ENCODE data around the gene EFNA4. TPM values are rescaled to one million over a fixed set of nuclear protein-coding genes. Genes with fewer than 3 reads are reported as not detected.

The EFNA4 gene
- total RNA-seq, 4 donors from 2014 or later: 22.4 to 44.2 (median 28.7) TPM

DNA sequence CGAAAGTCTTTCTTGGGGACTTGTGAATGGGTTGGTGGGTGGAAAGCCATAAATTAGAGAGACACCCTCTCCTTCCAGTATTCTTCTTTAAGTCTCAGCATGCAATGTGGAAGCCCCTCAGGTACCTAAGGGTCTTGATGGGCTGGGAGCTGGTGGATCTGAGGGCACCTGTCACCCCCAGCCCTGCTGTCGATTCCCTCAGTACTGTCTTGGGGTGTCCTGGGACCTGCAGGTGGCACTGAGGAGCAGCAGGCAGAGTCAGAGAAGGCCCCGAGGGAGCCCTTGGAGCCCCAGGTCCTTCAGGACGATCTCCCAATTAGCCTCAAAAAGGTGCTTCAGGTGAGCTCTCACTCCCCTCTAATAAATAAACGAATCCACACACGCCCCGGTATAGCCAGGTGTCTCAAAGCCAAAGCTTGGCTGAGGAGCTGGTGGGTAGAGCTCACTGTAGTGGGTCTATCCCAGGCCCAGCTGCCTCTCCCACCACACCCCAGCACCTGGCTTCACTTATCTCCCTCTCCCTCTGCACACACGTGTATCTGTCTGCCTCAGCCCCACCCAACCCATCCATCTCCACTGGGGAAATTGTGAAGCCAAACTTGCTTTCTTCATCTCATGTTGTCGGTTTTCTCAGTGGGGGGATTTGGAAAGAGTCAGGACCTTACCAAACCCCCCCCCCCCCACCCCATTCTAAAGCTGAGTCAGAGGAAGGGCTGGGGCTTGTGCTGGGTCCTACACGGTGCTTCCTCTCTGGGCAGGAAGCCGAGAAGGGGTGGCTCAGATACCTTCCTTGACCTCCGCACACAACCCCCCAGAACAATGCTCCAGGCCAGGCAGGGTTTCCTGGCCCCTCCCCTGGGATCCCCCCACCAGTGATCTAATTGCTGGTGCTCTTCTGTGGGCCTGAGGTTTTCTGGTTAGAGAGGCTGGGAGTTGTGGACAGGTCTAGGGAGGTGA lies 10.8 kb upstream of the EFNA4 start:
- peaks cover 43% of the 10 kb centered on the region for H3K36me3 ChIP-seq
- WGBS: 31% methylated on average over 11 of the region's 12 CpGs
- peaks cover 45% of the 10 kb centered on the region for H3K4me1 ChIP-seq
- peak overlapping the region; percentile 94 for H3K27ac ChIP-seq
- no peaks in the 10 kb centered on the region for H3K27me3 ChIP-seq
- TF ChIP-seq EP300 (IDR thresholded peaks at IDR 0.05) (no peak), POLR2A (IDR thresholded peaks at IDR 0.05) (no peak), POLR2AphosphoS5 (IDR thresholded peaks at IDR 0.05) (no peak)
- TF ChIP-seq, protein P1, sequence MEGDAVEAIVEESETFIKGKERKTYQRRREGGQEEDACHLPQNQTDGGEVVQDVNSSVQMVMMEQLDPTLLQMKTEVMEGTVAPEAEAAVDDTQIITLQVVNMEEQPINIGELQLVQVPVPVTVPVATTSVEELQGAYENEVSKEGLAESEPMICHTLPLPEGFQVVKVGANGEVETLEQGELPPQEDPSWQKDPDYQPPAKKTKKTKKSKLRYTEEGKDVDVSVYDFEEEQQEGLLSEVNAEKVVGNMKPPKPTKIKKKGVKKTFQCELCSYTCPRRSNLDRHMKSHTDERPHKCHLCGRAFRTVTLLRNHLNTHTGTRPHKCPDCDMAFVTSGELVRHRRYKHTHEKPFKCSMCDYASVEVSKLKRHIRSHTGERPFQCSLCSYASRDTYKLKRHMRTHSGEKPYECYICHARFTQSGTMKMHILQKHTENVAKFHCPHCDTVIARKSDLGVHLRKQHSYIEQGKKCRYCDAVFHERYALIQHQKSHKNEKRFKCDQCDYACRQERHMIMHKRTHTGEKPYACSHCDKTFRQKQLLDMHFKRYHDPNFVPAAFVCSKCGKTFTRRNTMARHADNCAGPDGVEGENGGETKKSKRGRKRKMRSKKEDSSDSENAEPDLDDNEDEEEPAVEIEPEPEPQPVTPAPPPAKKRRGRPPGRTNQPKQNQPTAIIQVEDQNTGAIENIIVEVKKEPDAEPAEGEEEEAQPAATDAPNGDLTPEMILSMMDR (IDR thresholded peaks at IDR 0.05): no peak
- H3K9me3 ChIP-seq: no peaks in the 10 kb centered on the region
- H3K4me3 ChIP-seq: peak overlapping the region; percentile 81
- no peak for DNase-seq (ENCODE audit: low spot score in 2 of 2)

DNA sequence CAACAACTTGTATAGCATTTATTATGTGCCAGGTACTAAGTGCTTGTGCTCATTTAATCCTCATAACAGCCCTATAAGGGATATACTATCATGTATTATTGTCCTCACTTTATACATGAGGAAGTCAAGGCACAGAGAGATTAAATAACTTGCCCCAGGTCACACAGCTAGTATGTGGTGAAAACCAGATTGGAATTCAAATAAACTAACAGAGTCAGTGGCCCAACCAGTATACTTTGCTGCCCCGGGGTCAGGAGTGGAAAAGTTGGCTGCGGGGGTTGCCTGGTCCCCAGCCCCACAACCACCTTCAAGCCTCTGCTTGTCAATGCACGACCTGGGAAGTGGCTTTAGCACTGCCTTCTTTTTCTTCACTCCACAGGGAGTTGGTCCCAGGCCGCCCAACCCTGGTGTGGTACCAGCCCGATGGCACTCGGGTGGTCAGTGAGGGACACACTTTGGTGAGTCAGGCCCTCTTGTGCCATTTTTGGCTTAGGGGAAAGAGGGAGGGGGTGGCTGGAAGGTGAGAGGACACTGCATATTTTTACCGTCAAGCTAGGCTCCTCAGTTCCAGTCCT lies 9.9 kb upstream of the EFNA4 start:
- no peak for TF ChIP-seq EP300 (IDR thresholded peaks at IDR 0.05)
- no peak for TF ChIP-seq POLR2AphosphoS5 (IDR thresholded peaks at IDR 0.05)
- TF ChIP-seq, protein P1 (IDR thresholded peaks at IDR 0.05): no peak
- no peak for TF ChIP-seq POLR2A (IDR thresholded peaks at IDR 0.05)
- H3K36me3 ChIP-seq: peaks cover 52% of the 10 kb centered on the region
- no peaks in the 10 kb centered on the region for H3K27me3 ChIP-seq
- H3K9me3 ChIP-seq: no peaks in the 10 kb centered on the region
- H3K4me3 ChIP-seq: peak overlapping the region; percentile 81
- peaks cover 44% of the 10 kb centered on the region for H3K4me1 ChIP-seq
- DNase-seq (ENCODE audit: low spot score in 2 of 2): no peak
- WGBS: 67% methylated on average over 7 of the region's 7 CpGs
- no peak overlapping the region for H3K27ac ChIP-seq

DNA sequence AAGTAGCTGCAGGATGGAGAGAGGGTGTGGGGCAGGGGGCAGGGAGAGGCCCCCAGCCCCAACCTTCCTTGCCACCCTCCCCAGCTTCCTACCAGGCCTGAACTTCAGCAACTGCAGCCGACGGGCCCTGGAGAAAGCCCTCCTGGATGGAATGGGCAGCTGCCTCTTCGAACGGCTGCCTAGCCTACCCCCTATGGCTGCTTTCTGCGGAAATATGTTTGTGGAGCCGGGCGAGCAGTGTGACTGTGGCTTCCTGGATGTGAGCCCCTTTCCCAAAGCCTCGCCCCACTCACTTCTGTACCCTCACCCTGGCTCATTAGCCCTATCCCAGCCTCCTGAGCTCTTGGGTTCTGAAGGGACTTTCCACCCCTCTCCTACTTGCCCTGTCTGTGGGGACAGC lies 6.4 kb upstream of the EFNA4 start:
- H3K4me1 ChIP-seq: peaks cover 30% of the 10 kb centered on the region
- H3K27me3 ChIP-seq: no peaks in the 10 kb centered on the region
- no peak overlapping the region for H3K4me3 ChIP-seq
- TF ChIP-seq EP300 (IDR thresholded peaks at IDR 0.05): no peak
- TF ChIP-seq POLR2AphosphoS5 (IDR thresholded peaks at IDR 0.05): no peak
- TF ChIP-seq, protein P1 (IDR thresholded peaks at IDR 0.05): no peak
- TF ChIP-seq POLR2A (IDR thresholded peaks at IDR 0.05): no peak
- no peaks in the 10 kb centered on the region for H3K9me3 ChIP-seq
- peaks cover 78% of the 10 kb centered on the region for H3K36me3 ChIP-seq
- whole genome bisulfite sequencing: 97% methylated on average over 7 of the region's 8 CpGs
- no peak for DNase-seq (ENCODE audit: low spot score in 2 of 2)
- no peak overlapping the region for H3K27ac ChIP-seq

DNA sequence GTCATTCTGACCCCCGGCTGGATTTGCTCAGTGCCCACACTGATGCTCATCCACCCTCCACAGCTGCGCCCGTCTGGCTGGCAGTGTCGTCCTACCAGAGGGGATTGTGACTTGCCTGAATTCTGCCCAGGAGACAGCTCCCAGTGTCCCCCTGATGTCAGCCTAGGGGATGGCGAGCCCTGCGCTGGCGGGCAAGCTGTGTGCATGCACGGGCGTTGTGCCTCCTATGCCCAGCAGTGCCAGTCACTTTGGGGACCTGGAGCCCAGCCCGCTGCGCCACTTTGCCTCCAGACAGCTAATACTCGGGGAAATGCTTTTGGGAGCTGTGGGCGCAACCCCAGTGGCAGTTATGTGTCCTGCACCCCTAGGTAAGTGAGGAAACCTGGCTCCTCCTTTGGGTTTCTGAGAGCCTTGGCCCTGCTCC lies 5.7 kb upstream of the EFNA4 start:
- 65% methylated on average over 4 of the region's 13 CpGs for WGBS
- Histone ChIP-seq H3K27me3 (no peaks in the 10 kb centered on the region), H3K4me1 (peaks cover 30% of the 10 kb centered on the region), H3K4me3 (no peak overlapping the region), H3K9me3 (no peaks in the 10 kb centered on the region), H3K36me3 (peaks cover 78% of the 10 kb centered on the region), H3K27ac (no peak overlapping the region)
- TF ChIP-seq, protein P1 (IDR thresholded peaks at IDR 0.05): peak in 1 of 2 donors; percentile 32
- TF ChIP-seq EP300 (IDR thresholded peaks at IDR 0.05): no peak
- DNase-seq (ENCODE audit: low spot score in 2 of 2): no peak

DNA sequence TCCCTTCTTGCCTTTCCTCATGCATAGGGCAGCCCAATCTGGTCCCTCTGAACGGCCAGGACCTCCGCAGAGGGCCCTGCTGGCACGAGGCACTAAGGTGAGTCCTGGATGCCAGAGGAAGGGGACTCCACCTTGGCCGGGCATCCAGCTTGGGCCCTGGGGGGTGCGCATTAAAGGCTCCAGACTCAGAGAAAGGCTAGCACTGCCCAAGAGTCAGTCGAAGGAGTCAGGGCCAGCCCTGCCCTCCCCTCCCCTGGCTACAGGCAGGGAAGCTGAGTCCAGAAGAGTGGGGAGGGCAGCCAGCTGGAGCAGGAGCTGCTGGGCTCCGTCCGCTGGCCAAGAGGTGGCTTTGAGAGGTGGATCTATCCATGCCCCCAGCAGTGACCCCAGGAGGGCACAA lies 2.8 kb upstream of the EFNA4 start:
- H3K36me3 ChIP-seq: peaks cover 55% of the 10 kb centered on the region
- no peak overlapping the region for H3K4me3 ChIP-seq
- peaks cover 39% of the 10 kb centered on the region for H3K4me1 ChIP-seq
- no peaks in the 10 kb centered on the region for H3K27me3 ChIP-seq
- H3K27ac ChIP-seq: no peak overlapping the region
- no peaks in the 10 kb centered on the region for H3K9me3 ChIP-seq
- TF ChIP-seq EP300 (IDR thresholded peaks at IDR 0.05): no peak
- TF ChIP-seq, protein P1 (IDR thresholded peaks at IDR 0.05): no peak
- no peak for TF ChIP-seq POLR2A (IDR thresholded peaks at IDR 0.05)
- TF ChIP-seq POLR2AphosphoS5 (IDR thresholded peaks at IDR 0.05): no peak
- no CpG with 5 or more reads among the region's 8 CpGs for WGBS
- peak in 1 of 2 donors; percentile 66 for DNase-seq (ENCODE audit: low spot score in 2 of 2)

Measured in suprapubic skin (tissue), 4 donors.